NCI-H82 treated with DMSO at 0.1 percent for 48 hours (cell line): ENCODE measurements around the gene CELA3A.
"Not testable (repeated sequence)": the region's sequence is repeated elsewhere in the genome, so short reads cannot be mapped to it uniquely, and the experiment has no call there.

ENCODE experiments used
- DNase-seq: peaks from one replicate; lab custom pipeline; 2025; ENCODE audit not compliant: unreplicated experiment; lab: John Stamatoyannopoulos, UW

The CELA3A gene, protein sequence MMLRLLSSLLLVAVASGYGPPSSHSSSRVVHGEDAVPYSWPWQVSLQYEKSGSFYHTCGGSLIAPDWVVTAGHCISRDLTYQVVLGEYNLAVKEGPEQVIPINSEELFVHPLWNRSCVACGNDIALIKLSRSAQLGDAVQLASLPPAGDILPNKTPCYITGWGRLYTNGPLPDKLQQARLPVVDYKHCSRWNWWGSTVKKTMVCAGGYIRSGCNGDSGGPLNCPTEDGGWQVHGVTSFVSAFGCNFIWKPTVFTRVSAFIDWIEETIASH

GRCh38 chr1:22001409-22001808 is at the start of gene CELA3A:
TSS of gene CELA3A (plus strand) at chr1:22001657. CDS start at chr1:22001675, 18 bp downstream.
- DNase-seq: no peak

DNA sequence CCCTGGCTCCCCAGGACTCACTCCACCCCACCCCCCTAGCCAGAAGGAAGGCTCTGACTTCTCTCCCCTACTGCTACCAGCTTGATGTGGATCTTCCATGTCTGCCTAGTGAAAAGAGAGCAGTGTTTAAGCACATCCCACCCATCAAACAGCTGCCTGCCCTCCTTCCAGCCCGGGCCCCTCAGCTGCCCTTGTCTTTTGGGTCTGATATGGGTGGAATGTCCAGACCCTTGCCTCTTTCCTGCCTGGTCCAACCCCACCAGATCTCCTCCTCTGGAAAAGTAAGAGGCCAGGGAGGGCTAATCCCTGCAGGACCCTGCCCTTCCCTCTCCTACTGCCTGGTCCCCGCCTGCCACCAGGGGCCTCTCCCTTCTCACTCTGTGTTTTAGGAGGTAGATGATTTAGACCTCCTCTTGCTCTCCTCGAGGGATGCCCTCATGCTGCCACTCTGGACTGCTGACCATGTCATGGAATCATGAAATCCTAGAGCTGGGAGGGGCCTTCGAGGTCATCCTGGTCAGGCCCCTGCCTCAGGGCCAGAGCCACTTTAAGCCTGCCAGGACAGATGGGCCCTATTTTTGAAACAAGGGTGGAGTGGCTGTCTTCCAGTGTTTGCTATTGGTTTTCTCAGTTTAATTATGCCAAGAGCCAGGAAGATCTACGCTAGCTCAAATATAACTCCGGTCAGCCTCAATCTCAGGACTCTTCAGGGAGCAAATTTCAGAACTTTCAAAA is 48.5 kb upstream of the CELA3A start:
- no peak for DNase-seq

GRCh38 chr1:21955058-21955457 is 46.4 kb upstream of the CELA3A start:
- DNase-seq: no peak

DNA sequence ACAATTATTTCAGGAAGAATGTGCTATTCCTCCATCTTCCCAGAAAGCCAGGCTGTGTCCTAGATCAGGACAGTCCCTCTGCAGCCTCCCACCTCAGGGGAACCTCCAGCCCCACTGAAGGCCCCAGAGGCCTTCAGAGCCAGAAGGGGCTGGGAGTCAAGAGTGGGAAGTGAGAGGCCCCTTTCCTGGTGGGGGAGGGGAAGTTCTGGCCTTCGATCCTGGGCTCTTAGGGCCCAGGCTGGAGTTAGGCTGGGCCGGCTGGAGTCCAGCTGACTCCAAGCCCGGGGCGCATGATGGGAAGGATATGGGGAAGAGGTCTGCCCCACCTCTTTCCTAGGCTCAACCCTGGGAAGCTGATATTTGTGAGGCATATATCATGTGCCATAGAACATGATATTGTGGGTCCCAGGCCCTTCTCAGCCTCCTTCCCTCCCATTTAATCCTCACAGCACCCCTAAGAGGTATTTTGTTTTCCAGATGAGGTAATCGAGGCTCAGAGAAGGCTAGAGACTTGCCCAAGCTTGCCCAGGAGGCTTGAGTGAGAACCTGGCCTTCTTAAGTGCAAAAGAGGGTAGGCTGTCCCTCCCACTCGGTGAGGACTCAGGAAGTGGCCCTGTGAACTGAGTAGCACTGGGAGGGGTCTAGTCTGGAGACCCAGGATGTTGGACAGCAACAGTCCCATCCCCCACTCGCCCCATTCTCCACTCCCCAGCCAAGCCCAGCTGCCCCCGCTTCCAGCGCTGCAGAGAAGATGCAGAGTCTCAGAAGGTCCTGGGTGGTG is 45.8 kb upstream of the CELA3A start:
- no peak for DNase-seq

- DNase-seq: no peak
Observed at GRCh38 chr1:21956720-21957552, 44.5 kb upstream of the CELA3A start.

- no peak for DNase-seq
Observed at GRCh38 chr1:21961337-21961736, 40.1 kb upstream of the CELA3A start.

GRCh38 chr1:21961799-21962198 is 39.7 kb upstream of the CELA3A start:
- DNase-seq: no peak

GRCh38 chr1:21963477-21964217 is 37.8 kb upstream of the CELA3A start:
- peak; percentile 31 for DNase-seq

GRCh38 chr1:21966247-21967000 is 35.0 kb upstream of the CELA3A start:
- no peak for DNase-seq

DNA sequence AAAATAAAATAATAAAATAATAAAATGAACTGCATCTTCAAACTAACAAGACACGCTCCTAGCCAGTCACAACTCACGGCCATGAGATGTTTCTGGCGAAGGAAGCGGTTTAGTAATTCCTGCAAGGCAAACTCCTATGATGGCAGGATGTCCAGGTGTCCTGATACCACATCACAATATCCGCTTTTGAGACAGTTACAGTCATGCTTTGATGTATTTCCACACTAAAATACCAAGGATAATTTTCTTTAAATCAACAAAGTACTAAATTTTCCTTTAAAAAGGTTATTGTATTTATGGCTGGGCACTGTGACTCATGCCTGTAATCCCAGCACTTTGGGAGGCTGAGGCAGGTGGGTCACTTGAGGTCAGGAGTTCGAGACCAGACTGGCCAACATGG is 34.2 kb upstream of the CELA3A start:
- DNase-seq: not testable (repeated sequence)

DNA sequence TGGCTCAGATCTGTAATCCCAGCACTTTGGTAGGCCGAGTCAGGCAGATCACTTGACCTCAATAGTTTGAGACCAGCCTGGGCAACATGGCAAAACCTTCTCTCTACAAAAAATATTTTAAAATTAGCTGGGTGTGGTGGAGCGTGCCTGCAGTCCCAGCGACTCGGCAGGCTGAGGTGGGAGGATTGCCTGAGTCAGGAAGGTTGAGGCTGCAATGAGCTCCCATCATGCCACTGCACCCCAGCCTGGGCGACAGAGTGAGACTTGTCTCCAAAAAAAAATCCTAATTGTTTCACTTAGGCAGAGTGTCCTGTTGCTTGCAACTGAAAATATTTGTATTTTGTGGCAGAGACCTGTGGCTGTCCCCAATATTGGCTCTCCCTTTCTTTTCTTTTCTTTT is 32.4 kb upstream of the CELA3A start:
- DNase-seq: not testable (repeated sequence)

- not testable (repeated sequence) for DNase-seq
Observed at GRCh38 chr1:21970523-21970922, 30.9 kb upstream of the CELA3A start.

DNA sequence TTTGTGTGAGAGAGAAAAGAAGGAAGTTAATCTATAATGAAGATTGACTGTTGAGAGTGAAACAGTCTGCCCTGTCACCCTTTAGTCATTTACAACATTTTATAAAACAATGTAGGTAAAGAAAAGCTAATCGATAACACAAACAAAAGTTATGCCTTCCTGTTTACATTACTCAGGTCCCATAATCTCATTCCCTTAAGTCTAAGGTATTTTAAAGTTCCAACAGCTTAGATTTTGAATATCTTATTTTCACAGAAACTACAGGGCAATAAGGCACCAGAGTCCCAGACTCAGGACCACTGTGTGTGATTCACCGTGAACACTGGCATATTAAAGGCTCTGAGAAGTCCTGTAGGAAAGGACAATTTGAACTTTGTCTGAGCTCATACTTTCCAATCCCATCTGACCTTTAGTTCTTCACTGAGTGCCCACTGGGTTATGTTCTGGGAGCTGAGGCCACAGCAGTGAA is 28.4 kb upstream of the CELA3A start:
- DNase-seq: not testable (repeated sequence)

DNA sequence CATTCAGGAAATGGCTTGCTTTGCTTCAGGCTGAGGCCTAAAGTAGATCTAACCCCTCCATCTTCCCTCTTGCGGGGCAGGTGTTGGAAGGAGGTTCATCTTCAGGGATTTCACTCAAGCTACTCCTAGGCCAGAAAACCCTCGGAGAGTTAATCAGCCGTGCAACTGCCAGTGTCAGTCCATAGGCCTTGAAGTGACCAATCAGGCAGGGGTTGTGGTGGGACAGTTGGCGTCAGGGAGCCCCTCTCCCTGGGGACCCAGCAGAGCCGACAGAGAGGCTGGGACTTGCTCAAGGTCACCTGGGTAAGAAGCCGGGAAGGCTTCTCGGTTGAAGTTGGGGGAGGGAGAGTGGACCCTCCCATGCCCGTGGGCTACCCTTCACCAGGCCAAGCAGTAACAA is 27.5 kb upstream of the CELA3A start:
- DNase-seq: not testable (repeated sequence)

DNA sequence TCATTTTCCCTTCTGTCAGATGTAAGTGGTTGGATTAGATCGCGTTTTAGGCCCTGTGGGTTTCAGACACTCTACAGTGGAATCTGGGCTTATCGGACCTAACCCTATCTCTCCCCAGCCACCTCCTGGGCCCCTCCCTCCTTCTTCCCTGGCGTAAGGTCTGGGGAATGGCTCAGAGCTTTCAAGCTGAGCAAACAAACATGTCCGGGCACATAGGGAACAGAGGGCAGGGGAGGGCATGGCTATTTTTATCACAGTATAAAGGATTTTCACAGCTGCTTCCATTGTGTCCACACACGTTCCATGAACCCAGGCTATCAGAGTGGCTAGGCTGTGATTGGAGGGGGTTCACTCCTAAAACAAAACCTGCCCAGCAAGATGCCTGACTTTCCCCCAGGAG is 26.8 kb upstream of the CELA3A start:
- DNase-seq: not testable (repeated sequence)

DNA sequence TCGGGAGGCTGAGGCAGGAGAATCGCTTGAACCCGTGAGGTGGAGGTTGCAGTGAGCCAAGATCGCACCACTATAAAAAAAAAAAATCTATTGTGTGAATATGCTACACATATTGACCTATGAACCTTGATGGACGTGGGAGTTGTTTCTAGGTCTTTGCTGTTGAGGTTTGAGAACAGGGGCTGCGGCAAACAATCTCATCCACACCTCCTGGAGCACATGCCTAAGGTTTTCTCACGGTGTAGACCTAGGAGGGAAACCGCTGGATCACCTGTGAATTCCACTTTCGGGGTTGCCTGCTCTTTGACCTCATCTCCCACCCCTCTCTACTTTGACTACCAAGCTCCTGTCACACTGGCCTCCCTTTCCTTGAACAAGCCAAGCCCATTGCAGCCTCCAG is 26.2 kb upstream of the CELA3A start:
- not testable (repeated sequence) for DNase-seq

DNA sequence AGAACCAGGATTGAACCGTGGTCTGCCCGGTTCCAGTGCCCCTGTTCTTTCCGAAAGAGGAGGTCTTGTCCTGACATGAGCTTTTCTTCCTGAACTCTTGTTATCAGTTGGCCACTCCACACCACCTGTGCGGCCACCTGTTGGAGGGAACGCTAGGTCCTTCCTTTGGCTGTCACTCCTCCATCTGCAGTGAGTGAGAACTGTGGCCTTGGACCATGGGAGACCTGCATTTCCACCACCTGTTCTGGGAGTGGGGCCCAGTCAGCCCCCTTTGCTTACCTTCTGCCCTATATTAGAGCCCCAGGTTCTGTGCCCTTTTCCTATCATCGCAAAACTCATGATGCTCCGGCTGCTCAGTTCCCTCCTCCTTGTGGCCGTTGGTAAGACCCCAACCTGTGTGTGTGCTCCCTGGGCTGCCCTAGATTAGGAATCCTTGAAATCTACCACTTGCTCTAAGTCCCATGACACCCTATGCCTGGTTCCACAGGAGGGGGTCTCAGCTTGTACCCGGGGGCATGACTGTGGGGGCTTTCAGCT is 24.7 kb upstream of the CELA3A start, which contains the start of gene CELA3B:
Gene CELA3B, plus strand, starts transcription at position 320 of the 537 bp plus-strand sequence. Its CDS starts 18 bp downstream, at position 338.
- not testable (repeated sequence) for DNase-seq

DNA sequence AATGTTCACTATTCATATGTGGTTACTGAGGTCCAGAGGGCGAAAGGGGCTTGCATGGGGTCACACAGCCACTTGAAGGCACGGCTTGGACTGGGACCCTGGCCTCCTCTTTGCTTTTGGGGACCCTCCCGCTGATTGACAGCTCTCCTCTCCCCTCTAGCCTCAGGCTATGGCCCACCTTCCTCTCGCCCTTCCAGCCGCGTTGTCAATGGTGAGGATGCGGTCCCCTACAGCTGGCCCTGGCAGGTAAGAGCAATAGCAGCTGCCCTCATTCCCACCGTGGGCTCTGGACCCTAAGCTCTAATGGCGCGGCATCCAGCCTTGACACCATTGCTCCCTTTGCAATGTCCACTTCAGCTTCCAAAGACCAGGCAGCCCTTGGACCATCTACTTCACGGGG is 23.2 kb upstream of the CELA3A start:
- DNase-seq: not testable (repeated sequence)
